ENCODE measurements around the gene RTL9.

DNA sequence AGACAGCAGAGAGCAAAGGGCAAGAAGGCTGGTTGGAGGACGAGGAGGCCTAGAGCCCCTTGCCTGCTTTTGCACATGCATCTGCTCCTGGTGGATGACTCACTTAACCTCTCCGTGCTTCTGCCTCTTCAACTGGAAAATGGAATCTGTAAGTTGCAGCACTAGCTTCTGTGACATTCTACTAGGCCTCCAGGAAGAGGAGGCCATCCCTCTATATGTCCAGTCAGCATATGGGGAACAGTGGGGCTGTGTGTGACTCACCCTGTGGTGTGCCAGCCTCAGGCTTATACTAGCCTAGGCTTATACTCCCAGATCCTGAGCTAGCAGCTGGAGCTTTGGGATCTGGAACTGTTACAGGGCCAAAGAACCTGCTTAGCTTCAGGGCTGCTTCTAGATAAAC lies 36.0 kb downstream of the RTL9 start:
- TF ChIP-seq, protein P1, sequence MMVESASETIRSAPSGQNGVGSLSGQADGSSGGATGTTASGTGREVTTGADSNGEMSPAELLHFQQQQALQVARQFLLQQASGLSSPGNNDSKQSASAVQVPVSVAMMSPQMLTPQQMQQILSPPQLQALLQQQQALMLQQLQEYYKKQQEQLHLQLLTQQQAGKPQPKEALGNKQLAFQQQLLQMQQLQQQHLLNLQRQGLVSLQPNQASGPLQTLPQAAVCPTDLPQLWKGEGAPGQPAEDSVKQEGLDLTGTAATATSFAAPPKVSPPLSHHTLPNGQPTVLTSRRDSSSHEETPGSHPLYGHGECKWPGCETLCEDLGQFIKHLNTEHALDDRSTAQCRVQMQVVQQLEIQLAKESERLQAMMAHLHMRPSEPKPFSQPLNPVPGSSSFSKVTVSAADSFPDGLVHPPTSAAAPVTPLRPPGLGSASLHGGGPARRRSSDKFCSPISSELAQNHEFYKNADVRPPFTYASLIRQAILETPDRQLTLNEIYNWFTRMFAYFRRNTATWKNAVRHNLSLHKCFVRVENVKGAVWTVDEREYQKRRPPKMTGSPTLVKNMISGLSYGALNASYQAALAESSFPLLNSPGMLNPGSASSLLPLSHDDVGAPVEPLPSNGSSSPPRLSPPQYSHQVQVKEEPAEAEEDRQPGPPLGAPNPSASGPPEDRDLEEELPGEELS (CRISPR knock-in tag; IDR thresholded peaks at IDR 0.05), result no peak
- TF ChIP-seq, protein P2, sequence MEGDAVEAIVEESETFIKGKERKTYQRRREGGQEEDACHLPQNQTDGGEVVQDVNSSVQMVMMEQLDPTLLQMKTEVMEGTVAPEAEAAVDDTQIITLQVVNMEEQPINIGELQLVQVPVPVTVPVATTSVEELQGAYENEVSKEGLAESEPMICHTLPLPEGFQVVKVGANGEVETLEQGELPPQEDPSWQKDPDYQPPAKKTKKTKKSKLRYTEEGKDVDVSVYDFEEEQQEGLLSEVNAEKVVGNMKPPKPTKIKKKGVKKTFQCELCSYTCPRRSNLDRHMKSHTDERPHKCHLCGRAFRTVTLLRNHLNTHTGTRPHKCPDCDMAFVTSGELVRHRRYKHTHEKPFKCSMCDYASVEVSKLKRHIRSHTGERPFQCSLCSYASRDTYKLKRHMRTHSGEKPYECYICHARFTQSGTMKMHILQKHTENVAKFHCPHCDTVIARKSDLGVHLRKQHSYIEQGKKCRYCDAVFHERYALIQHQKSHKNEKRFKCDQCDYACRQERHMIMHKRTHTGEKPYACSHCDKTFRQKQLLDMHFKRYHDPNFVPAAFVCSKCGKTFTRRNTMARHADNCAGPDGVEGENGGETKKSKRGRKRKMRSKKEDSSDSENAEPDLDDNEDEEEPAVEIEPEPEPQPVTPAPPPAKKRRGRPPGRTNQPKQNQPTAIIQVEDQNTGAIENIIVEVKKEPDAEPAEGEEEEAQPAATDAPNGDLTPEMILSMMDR (IDR thresholded peaks at IDR 0.05), result no peak
- no peak for TF ChIP-seq FOXK1 (CRISPR knock-in tag; IDR thresholded peaks at IDR 0.05)
- TF ChIP-seq SOX15 (CRISPR knock-in tag; IDR thresholded peaks at IDR 0.05), result no peak
- TF ChIP-seq, protein P3, sequence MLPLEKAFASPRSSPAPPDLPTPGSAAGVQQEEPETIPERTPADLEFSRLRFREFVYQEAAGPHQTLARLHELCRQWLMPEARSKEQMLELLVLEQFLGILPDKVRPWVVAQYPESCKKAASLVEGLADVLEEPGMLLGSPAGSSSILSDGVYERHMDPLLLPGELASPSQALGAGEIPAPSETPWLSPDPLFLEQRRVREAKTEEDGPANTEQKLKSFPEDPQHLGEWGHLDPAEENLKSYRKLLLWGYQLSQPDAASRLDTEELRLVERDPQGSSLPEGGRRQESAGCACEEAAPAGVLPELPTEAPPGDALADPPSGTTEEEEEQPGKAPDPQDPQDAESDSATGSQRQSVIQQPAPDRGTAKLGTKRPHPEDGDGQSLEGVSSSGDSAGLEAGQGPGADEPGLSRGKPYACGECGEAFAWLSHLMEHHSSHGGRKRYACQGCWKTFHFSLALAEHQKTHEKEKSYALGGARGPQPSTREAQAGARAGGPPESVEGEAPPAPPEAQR (CRISPR knock-in tag; IDR thresholded peaks at IDR 0.05), result no peak
- TF ChIP-seq, protein P4, sequence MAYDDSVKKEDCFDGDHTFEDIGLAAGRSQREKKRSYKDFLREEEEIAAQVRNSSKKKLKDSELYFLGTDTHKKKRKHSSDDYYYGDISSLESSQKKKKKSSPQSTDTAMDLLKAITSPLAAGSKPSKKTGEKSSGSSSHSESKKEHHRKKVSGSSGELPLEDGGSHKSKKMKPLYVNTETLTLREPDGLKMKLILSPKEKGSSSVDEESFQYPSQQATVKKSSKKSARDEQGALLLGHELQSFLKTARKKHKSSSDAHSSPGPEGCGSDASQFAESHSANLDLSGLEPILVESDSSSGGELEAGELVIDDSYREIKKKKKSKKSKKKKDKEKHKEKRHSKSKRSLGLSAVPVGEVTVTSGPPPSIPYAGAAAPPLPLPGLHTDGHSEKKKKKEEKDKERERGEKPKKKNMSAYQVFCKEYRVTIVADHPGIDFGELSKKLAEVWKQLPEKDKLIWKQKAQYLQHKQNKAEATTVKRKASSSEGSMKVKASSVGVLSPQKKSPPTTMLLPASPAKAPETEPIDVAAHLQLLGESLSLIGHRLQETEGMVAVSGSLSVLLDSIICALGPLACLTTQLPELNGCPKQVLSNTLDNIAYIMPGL (CRISPR knock-in tag; IDR thresholded peaks at IDR 0.05), result no peak
- TF ChIP-seq, protein P5, sequence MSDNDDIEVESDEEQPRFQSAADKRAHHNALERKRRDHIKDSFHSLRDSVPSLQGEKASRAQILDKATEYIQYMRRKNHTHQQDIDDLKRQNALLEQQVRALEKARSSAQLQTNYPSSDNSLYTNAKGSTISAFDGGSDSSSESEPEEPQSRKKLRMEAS (CRISPR knock-in tag; IDR thresholded peaks at IDR 0.05), result no peak
- TF ChIP-seq ATF1 (CRISPR knock-in tag; IDR thresholded peaks at IDR 0.05), result no peak
- TF ChIP-seq MXD4 (CRISPR knock-in tag; IDR thresholded peaks at IDR 0.05; ENCODE audit: borderline replicate concordance), result no peak
- TF ChIP-seq SP1 (CRISPR knock-in tag; conservative IDR thresholded peaks at IDR 0.05), result no peak
